ENCODE measurements around the gene PDZD7.

Gene PDZD7

DNA sequence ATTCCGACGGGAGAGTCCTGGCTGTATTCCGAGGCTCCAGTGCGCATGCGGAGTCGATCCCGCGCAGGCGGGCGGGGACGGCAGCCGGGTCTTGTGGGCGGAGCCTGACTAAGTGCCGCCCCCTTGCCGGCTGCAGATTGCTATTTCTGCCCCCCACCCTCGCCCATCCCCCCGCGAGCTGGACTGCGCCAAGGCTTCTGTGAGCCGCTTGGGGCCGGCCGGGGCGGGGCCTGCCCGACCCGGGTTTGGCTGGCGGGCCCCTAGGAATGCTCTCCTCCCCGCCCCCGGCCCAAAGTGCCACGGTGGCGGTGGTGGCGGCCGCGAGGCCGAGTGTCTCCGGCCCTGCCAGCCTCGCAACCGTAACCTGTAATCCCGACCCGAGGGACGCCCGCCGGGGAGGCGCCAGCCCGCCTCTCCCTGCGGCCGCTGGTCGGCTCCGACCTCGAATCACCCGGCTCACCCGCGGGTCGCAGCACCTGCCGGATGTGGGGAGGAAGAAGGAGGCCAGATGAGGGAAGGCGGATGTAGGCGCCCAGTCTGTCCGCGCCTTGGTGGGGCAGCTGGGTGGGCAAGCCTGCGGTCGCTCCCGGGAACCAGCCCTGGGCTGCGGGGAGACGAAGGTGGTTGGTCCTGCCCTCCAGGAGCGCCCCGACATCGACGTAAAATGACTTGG is 30.2 kb upstream of the PDZD7 start:
- no peak for DNase-seq

DNA sequence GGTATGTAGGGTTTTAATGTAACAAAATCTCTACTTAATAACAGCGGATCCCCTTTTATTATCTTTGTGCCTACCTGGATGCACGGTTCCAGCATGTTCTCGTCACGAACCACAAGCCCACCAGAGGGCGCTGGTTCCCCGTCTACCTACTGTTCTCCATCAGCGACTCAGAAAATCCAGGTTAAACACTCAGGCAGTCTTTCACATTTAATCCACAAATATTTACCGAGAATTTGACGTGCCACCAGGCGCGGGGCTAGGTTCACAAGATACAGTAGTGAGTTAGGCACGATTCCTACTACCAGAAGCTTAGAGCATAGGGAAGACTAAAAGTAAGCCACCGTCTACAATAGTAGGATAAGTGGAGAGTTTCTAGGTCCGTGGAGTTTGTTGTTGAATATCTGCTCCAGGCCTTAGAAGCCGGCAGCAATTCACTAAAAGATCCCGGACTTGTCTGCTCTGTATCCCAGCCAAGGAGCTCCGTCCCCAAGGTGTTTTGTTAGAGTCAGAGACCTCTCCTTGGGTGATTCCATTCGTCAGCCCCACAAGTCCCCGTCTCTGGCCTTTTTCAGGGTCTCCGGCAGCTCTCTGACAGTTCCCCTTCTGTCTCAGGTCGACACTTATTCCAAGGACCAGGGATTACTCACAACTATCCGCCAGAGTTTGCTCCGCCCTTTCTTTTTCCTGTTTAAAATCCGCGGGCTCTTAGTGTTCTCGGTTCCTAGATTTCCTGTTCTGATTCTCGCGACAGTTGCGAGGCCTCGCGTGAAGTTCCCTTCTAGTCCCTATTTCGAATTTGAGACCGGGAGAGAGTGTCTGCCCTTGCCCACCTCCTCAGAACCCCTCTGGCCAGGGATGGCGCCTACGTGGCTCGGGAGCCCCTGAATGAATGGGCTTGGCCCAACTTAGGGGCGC is 29.4 kb upstream of the PDZD7 start:
- DNase-seq: peak; percentile 93 to 99

DNA sequence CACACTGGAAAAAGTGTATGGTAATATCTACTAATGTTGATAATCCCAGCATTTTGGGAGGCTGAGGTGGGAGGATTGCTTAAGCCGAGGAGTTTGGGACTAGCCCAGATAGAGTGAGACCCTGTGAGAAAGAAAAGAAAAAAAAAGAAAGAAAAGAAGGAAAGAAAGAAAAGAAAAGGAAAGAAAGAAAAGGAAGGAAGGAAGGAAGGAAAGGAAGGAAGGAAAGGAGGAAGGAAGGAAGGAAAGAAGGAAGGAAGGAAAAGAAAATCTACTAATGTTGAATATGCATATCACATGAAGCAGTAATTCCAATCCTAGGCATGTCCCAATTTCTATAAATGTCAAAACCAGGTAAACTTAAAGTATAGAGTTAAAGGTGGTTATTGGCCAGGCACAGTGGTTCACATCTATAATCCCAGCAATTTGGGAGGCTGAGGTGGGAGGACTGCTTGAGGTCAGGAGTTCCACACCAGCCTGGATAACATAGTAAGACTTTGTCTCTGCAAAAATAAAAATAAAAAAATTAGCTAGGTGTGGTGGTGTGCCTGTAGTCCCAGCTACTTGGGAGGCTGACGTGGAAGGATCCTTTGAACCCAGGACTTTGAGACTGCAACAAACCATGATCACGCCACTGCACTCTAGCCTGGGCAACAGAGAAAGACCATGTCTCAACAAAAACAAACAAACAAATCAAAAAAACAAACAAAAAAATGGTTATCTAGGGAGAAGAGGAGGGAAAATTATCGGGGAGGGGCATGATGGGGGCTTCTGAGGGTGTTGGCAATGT is 25.6 kb upstream of the PDZD7 start:
- no peak for DNase-seq

DNA sequence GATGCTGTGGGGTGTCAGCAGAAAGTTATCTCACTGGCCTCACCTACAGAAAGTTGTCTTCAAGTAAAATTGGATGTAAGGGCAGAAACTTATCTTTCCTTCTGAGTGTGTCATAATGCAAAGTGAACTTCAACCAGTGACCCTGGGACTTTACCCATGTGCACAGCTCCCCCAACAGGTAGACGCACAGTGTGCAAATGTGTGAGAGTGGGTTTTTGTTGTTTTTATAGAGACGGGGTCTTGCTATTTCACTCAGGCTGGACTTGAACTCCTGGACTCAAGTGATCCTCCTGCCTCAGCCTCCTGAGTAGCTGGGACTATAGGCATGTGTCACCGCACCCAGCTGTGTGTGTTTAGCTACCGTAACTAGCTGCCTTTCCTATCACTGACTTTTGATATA is 24.5 kb upstream of the PDZD7 start:
- DNase-seq: no peak

DNA sequence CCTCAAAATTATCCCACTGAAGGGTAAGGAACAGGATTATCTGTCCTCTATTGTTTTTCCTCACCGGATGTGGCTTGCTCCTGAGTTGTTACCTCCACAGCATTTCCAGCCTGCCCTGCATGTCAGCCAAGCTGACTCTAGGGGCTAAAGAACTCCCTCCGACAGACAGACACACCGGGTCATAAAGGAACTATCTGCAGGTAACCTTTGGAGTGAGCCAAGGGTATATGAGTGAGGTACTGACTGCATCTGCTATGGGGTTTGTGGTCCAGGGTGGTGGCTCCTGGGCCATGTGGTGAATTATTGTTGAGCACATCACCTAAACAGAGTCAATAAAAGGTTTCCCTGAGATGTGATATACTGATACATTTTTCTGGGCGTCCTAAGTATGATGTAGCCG is 23.9 kb upstream of the PDZD7 start:
- no peak for DNase-seq

DNA sequence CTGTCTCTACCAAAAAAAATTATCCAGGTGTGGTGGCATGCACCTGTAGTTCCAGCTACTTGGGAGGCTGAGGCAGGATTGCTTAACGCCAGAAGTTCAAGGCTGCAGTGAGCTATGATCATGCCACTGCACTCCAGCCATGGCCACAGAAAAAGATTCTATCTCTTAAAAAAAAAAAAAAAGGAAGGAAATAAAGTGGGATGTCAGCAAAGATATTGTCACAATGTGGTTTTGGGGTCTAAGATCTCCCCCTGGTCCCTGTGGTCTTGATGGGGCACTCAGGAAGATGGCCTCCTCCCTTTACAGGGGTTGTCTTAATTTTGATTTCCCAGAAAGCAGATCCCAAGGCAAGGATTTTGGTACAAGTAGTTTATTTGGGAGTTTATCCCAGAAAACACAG is 23.4 kb upstream of the PDZD7 start:
- no peak for DNase-seq

DNA sequence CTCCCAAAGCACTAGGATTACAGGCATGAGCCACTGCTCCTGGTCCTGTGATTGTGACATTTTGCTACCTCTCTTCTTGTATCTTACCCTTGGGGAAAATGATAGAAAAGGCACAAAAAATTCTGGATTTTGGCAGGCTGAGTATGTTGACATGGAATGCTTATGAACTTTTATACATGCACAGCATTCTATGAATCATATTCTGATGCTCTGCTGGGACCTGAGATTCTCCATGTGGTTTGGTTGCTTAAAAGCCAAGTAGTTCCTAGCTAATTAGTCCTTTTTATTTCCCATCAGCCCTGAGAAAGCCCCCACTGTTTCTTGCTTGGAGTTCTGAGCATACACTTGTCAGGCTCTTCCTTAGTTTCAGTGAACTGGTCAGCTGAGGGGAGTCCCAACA is 22.6 kb upstream of the PDZD7 start:
- no peak for DNase-seq

DNA sequence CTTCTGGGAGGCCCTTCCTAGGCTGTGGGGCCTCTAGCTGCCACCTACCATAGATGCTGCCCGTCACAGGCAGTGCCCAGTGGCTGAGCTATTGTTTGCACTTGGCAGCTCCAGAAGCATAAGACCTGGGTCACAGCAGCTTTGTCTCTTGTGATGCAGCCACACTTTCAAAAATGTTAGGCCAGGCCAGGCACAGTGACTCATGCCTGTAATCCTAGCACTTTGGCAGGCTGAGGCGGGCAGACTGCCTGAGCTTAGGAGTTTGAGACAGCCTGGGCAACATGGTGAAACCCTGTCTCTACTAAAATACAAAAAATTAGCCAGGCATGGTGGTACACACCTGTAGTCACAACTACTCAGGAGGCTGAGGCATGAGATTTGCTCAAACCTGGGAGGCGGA is 21.4 kb upstream of the PDZD7 start:
- DNase-seq: no peak

DNA sequence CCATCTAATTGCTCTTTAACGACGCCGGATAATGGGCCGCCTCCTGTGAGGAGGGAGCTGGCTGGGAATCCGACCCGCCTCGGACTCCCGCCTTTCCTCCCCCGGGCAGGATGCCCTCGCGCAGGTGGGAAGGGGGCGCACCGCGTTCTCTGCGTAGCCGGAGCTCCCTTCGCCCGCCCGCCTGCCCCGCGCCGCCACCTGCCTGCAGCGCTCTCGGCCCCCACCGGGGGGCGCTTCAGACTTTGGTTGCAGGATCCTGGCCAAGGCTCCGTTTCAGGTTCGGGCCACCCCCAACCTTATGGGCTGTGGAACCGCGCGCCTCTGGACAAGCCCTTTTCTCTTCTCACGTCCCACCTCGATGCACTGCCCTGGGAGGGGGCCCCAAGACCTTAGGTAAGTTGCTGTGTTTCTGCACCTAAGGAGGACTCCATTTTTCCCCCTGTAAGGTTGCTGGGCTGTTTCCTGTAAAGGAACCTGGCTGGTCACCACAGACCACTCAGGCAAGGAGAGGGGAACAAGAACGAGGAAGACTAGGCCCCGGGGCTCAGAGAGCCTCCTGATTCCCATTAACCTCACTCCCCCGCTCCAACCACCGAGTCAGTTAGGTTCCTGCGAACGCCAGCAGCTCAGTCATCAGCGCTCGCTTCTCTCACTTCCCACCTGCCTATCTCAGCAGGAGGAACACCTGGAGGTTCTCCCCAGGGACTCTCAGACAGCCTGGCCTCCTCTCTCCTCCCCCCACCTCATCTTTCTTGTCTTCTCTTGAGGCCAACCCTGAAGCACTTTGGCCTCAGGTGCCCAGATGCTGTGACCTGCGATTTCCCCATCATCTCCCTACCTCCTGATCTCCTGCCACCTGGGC is 19.5 kb upstream of the PDZD7 start:
- DNase-seq: peak in 1 of 2 donors; percentile 81

DNA sequence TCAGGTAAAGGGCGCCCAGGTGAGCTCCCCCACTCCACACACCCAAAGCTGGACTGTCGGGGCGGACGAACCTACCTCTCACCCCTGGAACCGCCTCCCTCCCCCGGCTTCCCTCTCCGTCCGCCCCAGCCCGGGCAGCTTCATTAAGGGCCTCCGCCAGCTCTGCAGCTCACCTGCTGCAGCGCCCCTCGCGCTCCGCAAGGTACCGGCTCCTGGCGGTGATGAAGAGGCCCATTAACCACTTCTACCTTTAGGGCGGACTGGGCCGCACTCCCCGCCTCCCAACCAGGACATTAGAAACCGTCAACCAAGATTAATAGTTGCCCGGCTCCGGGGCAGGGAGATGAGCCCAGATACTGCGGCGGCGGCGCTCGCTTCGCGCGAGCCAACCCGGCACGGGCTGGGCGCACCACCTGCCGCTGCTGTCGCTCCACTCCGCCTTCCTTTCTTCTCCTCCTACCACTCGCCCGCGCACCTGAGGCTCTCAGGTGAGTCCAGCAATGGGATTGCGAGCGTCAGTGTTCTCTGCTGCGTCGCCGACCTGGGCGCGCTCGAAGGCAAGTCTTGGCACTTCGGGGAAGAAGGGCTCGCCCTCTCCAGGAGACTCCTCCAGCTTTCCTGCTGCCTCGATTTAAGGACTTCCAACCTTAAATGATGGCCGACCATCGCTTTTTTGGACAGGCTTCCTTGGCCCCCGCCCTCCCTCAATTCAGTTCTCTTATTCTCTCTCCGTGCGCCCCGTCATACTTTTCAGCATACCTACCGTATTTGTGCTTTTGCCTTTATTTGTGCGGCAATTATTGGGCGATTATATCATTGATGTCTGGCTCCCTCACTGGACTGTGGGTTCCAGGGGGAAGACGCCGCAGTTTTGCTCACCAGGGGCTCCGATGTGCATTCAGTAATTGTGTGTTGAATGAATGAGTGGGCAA is 17.3 kb upstream of the PDZD7 start:
- no peak for DNase-seq

DNA sequence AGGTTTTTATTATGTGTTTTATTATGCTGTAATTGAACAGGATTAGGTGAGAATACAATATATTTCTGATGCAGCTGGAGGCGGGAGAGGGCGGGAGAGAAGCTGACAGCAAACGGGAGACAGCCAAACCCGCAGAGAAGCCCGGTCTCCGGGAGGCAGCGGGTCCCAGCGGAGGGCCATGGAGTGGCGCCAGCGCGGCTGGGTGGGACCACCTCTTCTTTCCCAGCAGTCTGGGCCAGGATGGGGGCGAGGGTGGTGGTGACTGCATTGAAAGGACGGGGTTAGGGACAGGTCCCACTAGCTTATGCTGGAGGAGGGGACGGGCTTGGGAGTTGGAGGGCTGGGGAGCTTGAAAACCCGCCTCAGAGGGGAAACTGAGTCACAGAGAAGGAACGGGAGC is 16.3 kb upstream of the PDZD7 start:
- DNase-seq: no peak

DNA sequence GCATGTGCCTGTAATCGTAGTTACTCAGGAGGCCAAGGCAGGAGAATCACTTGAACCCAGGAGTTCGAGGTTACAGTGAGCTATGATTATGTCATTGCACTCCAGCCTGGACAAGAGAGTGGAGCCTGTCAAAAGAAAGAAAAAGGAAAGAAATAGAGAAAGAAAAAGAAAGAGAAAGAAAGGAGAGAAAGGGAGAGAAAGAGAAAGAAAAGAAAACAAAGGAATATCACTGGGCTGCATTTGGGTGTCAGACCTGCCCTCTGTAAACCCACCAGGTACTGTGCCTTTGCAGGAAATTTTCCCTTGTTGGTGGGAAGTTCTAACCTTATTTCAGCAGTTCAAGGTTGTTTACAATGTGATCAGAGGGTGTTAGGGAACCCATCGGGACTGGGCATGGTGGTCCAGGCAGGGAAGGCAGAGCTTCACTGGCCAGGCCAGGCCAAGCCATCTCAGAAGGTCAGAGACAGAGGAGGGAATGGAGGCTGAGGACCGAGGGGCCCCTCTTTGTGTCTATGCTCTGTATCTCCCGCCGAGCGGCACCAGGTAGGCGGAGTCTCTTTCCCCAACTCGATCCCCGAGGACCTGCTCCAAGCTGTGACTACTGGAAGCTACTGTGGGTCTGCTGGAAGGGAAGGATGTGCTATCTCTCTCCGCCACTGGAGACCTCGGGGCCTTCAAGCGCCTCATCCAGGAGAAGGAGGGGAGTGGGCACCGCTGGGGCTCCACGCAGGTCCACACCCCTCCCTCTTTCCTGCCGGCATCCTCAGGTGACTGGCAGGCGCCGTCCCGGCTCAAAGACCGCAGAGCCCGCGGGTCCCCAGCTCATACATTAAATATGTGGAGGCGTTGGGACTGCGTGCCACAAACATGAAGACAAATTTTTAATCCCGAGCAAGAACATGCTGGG is 15.7 kb upstream of the PDZD7 start:
- no peak for DNase-seq

DNA sequence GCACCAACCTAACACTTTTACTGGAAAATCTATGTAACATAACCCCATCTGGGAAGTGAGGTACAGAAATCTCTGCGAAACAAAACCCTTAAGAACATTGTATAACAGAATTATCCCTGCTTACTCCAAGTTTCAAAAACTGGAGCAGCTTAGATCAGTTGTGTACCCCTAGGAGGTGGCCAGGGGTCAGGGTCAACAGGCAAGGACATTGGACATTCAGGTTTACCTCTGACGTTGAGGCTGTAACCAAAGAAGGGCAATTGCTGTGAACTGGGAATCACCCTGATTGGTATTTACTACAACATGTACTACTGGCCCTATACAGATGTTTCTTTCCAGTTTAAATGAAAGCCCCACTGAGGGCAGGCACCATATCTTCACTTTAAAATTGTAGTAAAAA is 13.2 kb upstream of the PDZD7 start:
- DNase-seq: no peak

DNA sequence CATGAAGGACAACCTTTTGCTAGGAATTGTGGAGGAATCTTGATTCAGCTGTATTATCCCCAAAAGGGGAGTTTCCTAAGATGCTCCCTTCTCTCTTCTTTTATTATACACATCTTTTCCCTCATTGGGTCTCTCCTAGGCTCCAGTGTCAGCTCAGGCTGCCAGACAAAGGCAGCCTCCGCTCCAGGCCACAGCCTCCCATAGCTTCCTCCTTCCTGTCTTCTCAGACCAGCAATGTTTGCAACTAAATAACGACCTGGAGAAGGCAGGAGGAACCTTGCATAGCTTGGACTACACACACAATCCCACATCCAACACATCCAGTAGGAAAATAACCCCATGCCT is 12.4 kb upstream of the PDZD7 start:
- no peak for DNase-seq

DNA sequence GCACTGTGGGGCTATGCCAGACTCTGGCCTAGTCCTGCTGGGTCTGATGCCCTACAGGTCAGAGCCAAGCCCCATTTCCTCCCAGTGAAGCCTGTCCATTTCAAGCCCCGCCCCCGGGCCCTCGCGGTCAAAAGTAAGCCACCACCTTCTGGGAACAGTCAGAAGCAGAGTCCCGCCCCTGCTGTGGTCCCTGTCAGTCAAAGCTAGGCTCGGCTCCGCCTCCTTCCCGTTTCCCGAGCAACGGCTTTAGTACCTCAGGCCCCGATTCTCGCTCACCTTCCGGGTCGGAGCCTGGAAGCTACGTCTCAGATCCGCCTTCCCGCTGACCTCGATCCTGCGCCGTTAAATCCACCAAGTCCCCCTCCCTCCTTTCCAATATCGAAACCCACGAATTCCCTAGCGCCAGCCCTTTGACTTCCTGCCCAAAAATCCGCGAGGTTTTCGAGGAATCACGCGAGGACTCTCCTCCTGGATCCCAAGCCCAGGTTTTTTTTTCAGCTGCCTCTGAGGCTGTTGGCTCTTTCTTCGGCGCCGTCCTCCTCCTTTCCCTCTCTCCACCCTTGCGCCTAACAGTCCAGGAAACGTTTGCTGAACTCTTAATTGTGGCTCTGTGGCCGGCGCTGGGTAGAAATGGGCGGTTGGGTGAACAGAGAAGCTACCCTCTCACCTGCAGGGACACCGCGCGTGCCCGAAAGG is 11.9 kb upstream of the PDZD7 start:
- DNase-seq: peak; percentile 93 to 96

DNA sequence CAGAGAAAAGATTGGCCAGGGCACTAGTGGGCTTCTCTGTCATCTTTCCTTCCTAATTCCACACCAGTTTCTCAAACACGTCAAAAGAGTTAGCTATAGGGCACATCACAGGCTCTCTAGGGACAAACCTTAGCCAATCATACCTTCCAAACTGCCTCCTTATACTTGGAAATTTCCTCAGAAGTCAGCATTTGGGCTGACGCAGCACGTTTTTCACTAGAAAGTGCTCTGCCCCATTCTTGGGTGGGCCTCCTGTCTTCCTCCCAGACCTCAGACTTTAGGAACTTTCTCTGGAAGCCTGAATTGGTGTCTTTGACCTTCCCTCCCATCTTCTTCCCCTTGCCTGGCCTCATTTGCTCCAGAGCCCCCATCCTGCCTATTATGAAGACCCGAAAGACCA is 11.2 kb upstream of the PDZD7 start:
- DNase-seq: no peak

DNA sequence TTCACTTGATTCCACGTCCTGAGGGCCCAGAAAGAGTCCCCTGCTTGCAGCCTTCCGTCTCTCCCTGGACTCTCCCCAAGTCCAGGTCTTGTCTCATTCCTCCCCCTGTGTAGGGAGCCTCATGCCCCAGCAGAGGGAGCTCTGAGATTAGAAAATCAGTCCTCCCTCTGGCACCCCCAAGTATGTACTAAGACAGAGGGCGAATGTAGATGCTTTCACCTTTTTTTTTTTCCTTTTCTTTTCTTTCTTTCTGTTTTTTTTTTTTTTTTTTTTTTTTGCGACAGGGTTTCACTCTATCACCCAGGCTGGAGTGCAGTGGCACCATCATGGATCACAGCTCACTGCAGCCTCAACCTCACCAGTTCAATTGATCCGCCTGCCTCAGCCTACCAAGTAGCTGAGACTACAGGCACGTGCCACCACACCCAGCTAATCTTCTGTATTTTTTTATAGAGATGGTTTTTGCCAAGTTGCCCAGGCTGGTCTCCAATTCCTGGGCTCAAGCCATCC is 10.4 kb upstream of the PDZD7 start:
- peak; percentile 55 to 86 for DNase-seq

DNA sequence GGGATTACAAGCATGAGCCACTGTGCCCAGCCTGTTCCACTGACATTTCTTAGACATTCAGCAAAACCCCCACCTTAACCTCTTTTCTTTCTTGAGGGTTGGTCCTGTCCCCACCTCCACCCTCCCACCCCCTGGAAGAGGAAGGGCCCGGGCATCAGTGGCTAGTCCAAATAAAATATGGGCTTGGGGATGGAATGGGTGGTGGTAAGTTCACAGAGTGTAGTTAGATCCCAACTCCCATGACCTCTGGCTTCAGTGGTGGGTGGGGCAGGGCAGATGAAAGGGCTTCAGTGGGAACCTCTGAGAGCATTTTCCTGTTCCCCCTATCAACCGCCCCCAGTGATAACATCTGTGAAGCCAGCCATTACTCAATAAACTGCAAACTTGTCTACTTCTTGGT is 9.9 kb upstream of the PDZD7 start:
- DNase-seq: no peak

DNA sequence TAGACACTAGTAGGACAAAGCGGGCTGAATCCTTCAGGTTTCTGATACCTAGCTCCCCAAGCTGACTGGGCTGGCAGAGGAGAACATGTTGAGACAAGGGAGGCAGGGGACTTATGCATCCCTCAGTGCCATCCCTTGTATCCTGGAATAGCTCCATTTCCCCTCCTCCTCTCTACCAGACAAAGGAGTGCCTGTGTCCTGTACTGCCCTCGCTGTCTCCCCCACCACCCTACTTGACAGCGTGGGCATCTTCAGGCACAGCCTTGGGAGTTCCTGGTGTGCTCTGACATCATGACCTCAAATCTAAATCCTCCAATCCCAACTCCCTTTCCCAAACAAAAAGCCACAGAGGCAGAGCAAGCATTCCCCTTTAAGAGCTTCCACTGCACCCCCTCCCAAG is 9.1 kb upstream of the PDZD7 start:
- DNase-seq: no peak

DNA sequence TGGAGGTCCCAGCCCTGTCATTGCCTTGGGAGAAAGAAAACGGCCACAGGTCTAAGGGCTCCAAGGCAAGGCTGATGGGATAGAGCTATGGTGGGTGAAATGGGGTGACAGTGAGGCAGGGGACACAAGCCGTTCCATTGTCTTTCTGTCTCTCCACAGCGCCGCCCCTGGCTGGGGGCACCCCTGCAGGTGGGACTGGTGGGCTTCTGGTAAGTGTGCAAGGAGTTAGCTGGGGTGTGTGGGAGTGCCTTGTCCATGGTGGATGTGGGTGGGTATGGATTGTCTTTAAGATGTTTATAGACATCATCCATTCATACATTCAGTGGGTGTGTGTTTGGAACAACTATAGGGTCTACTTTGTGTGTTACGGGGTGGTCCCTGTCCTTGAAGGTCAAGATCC is 7.6 kb upstream of the PDZD7 start:
- no peak for DNase-seq
